GM23248 (cell line): ENCODE data around the gene TOMM7. TPM values are rescaled to one million over a fixed set of nuclear protein-coding genes. Genes with fewer than 3 reads are reported as not detected.

Experiments used
- DNase-seq: peaks from one replicate; pipeline ENCODE4 v3.0.0-alpha.2; 2015
- H2AFZ ChIP-seq: fragments of 200-600 bp; sonication (generic); 2 replicates; pipeline ENCODE4 v1.6.1; 2016; ENCODE audit warnings: antibody characterized with exemption
- H3F3A ChIP-seq: fragments of 200-600 bp; sonication (generic); 2 replicates; pipeline ENCODE4 v1.6.1; 2016; ENCODE audit warnings: mild to moderate bottlenecking, antibody characterized with exemption, mixed run types; ENCODE audit not compliant: insufficient read depth
- H3K27ac ChIP-seq: fragments of 200-600 bp; sonication (generic); 2 replicates; pipeline ENCODE4 v1.5.1; 2016; ENCODE audit warnings: mild to moderate bottlenecking
- H3K27me3 ChIP-seq: fragments of 200-600 bp; sonication (generic); replicated peaks from 2 replicates; pipeline ENCODE4 v1.6.1; 2016; ENCODE audit warnings: mild to moderate bottlenecking; ENCODE audit not compliant: insufficient read depth
- H3K36me3 ChIP-seq: fragments of 200-600 bp; sonication (generic); 2 replicates; pipeline ENCODE4 v1.6.1; 2016; ENCODE audit warnings: low read depth, mild to moderate bottlenecking
- H3K4me1 ChIP-seq: fragments of 200-600 bp; sonication (generic); 2 replicates; pipeline ENCODE4 v1.6.1; 2016; ENCODE audit warnings: mild to moderate bottlenecking; ENCODE audit not compliant: insufficient read depth
- H3K4me2 ChIP-seq: fragments of 200-600 bp; sonication (generic); one replicate; pipeline ENCODE4 v1.6.1; 2016; ENCODE audit warnings: mild to moderate bottlenecking; ENCODE audit not compliant: unreplicated experiment
- H3K4me3 ChIP-seq: fragments of 200-600 bp; sonication (generic); 2 replicates; pipeline ENCODE4 v1.5.1; 2016; ENCODE audit warnings: mild to moderate bottlenecking
- H3K79me2 ChIP-seq: fragments of 200-600 bp; sonication (generic); 2 replicates; pipeline ENCODE4 v1.6.1; 2016; ENCODE audit warnings: mild to moderate bottlenecking; ENCODE audit not compliant: insufficient read depth
- H3K9ac ChIP-seq: fragments of 200-600 bp; sonication (generic); 2 replicates; pipeline ENCODE4 v1.6.1; 2016; ENCODE audit warnings: mild to moderate bottlenecking
- H3K9me2 ChIP-seq: fragments of 200-600 bp; sonication (generic); 2 replicates; pipeline ENCODE4 v1.6.1; 2016; ENCODE audit warnings: mixed run types, mild to moderate bottlenecking, moderate library complexity; ENCODE audit not compliant: insufficient read depth
- H3K9me3 ChIP-seq: fragments of 200-600 bp; sonication (generic); one replicate; pipeline ENCODE4 v1.6.1; 2017; ENCODE audit warnings: low read depth
- H4K20me1 ChIP-seq: fragments of 200-600 bp; sonication (generic); 2 replicates; pipeline ENCODE4 v1.6.0; 2016; ENCODE audit not compliant: insufficient read depth
- EZH2 ChIP-seq: fragments of 200-600 bp; sonication (generic); IDR thresholded peaks from 2 replicates; pipeline ENCODE4 v1.6.1; 2018; ENCODE audit warnings: antibody characterized with exemption, mild to moderate bottlenecking; ENCODE audit not compliant: insufficient read depth, poor library complexity, severe bottlenecking
- EZH2phosphoT487 ChIP-seq: fragments of 200-600 bp; sonication (generic); IDR thresholded peaks from 2 replicates; pipeline ENCODE4 v1.6.1; 2018; ENCODE audit warnings: antibody characterized with exemption, moderate library complexity, mild to moderate bottlenecking, low read depth; ENCODE audit not compliant: insufficient read depth
- WGBS, 2 experiments: methylation state at CpG; one replicate each; pipeline ENCODE4 v1.1.6; 2015 to 2017; ENCODE audit warnings: low lambda C conversion rate in 2 of 2, low coverage in 1 of 2; ENCODE audit errors: missing lambda C conversion rate in 2 of 2; 5-methylcytosine and 5-hydroxymethylcytosine counted together
- in situ Hi-C: fragments of 300-500 bp; cut with MboI; formaldehyde crosslinking; loops from 2 replicates; pipeline ENCODE4 v1.15.0; 2020
- polyA plus RNA-seq: library from polyadenylated mRNA; unstranded; fragments of >200 nt; fragmentation: Nextera tagmentation; extraction: Ambion mirVana; gene quantifications from 2 replicates; pipeline ENCODE4 v1.2.1, GENCODE V29; 2016
- total RNA-seq: library from RNA; depleted of rRNA; stranded (reverse); fragments of >200 nt; shearing (Covaris generic); gene quantifications from 2 replicates; pipeline ENCODE4 v1.2.3, GENCODE V29; 2014

The TOMM7 gene
- total and polyA plus RNA-seq, 2 experiments from 2014 or later, result 132 to 408 TPM

GRCh38 chr7:22860337-22860736, 37.7 kb upstream of the TOMM7 start:
- no peak overlapping the region for H2AFZ ChIP-seq
- TF ChIP-seq EZH2phosphoT487 (no peak), EZH2 (no peak)
- no peaks in the 10 kb centered on the region for H4K20me1 ChIP-seq
- H3K4me2 ChIP-seq, result peak overlapping the region; percentile 63
- peak overlapping the region; percentile 72 for H3K9ac ChIP-seq
- H3K4me3 ChIP-seq, result no peak overlapping the region
- no peaks in the 10 kb centered on the region for H3K27me3 ChIP-seq
- peaks cover 81% of the 10 kb centered on the region for H3F3A ChIP-seq
- H3K27ac ChIP-seq, result peak overlapping the region; percentile 98
- no peaks in the 10 kb centered on the region for H3K9me3 ChIP-seq
- in situ Hi-C loops, result no loop called here
- peaks cover 15% of the 10 kb centered on the region for H3K79me2 ChIP-seq
- peaks cover 26% of the 10 kb centered on the region for H3K36me3 ChIP-seq
- H3K4me1 ChIP-seq, result peaks cover 61% of the 10 kb centered on the region
- WGBS, 2 experiments, result 51 to 52% methylated on average over 2 of the region's 2 CpGs
- DNase-seq, result no peak
- no peaks in the 10 kb centered on the region for H3K9me2 ChIP-seq

GRCh38 chr7:22859641-22860290, 37.1 kb upstream of the TOMM7 start:
- Histone ChIP-seq H3K9me3 (no peaks in the 10 kb centered on the region), H2AFZ (no peak overlapping the region), H3K9ac (peak overlapping the region; percentile 72), H3K79me2 (peaks cover 21% of the 10 kb centered on the region), H3K27me3 (no peaks in the 10 kb centered on the region), H3K4me1 (peaks cover 56% of the 10 kb centered on the region), H3K4me3 (no peak overlapping the region; the same call in 1 of the 2 replicates), H3K9me2 (no peaks in the 10 kb centered on the region), H3F3A (peaks cover 82% of the 10 kb centered on the region), H3K27ac (peak overlapping the region; percentile 98), H3K36me3 (peaks cover 26% of the 10 kb centered on the region), H4K20me1 (no peaks in the 10 kb centered on the region), H3K4me2 (peak overlapping the region; percentile 63)
- WGBS, 2 experiments, result 37 to 39% methylated on average over 4 of the region's 4 CpGs
- DNase-seq, result peak; percentile 61
- TF ChIP-seq EZH2phosphoT487 (no peak), EZH2 (no peak)
- in situ Hi-C loops, result no loop called here

DNA sequence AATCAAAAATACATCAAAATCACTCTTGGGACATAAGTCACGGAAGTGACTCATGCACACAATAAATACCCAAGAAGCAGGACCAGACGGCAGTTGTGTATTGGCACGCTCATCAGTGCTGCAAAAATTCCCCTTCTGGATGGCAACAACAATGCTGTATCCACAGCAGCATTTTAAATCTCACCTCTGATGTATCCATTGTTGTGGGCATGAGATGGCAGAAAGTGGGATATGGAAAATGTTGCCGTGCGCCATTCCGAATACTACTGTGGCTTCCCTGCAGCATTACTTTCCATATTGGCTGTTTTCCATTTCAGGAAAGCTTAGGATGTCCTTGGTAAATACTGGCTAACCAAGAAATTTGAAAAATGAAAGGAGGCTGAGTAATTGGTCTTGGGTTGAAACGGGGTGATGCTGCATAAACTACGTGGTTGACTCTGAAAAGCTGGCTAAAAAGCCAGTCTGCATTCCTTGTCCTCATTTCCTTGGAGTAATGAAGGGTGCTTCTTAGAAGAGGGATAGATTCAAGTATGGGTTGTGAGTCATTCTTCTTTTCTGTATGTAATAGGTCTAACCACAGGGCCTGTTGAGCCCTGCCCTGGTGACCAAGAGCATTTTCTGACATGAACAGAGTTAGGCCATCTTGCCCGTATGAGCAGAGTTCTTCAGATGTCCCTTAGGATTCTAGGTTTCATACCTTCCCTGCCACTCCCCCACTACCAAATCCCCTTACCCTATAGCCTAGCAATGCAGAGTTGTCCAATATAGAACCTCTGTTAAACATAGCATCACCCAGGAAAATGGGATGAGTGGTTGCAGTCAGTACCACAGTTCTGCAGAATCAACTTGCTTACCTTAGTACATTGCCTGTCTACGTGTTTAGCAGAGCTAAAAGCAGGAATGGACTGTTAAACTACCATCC, 36.3 kb upstream of the TOMM7 start:
- Histone ChIP-seq H3K27ac (peak overlapping the region; percentile 98), H3F3A (peaks cover 78% of the 10 kb centered on the region), H3K79me2 (peaks cover 21% of the 10 kb centered on the region), H3K9me2 (no peaks in the 10 kb centered on the region), H2AFZ (no peak overlapping the region), H3K36me3 (peaks cover 26% of the 10 kb centered on the region), H3K9me3 (no peaks in the 10 kb centered on the region), H3K4me2 (peak overlapping the region; percentile 63), H3K9ac (peak overlapping the region; percentile 72), H3K27me3 (no peaks in the 10 kb centered on the region), H3K4me1 (peaks cover 48% of the 10 kb centered on the region), H3K4me3 (peak overlapping the region; percentile 13), H4K20me1 (no peaks in the 10 kb centered on the region)
- no peak for TF ChIP-seq EZH2
- no peak for TF ChIP-seq EZH2phosphoT487
- DNase-seq, result peak; percentile 98
- WGBS, 2 experiments, result 18 to 19% methylated on average over 10 of the region's 10 CpGs
- in situ Hi-C loops, result no loop called here

- no peaks in the 10 kb centered on the region for H4K20me1 ChIP-seq
- peaks cover 46% of the 10 kb centered on the region for H3K4me1 ChIP-seq
- WGBS, 2 experiments, result 36 to 45% methylated on average over 1 of the region's 1 CpG
- H3K27me3 ChIP-seq, result no peaks in the 10 kb centered on the region
- H3K4me2 ChIP-seq, result peak overlapping the region; percentile 42
- no peaks in the 10 kb centered on the region for H3K9me3 ChIP-seq
- TF ChIP-seq EZH2, result no peak
- TF ChIP-seq EZH2phosphoT487, result no peak
- peaks cover 21% of the 10 kb centered on the region for H3K79me2 ChIP-seq
- no peak overlapping the region for H2AFZ ChIP-seq
- peak overlapping the region; percentile 5 for H3K4me3 ChIP-seq
- H3K36me3 ChIP-seq, result peaks cover 26% of the 10 kb centered on the region
- no peak for DNase-seq
- in situ Hi-C loops, result no loop called here
- H3F3A ChIP-seq, result peaks cover 75% of the 10 kb centered on the region
- H3K27ac ChIP-seq, result peak overlapping the region; percentile 98
- no peaks in the 10 kb centered on the region for H3K9me2 ChIP-seq
- H3K9ac ChIP-seq, result peak overlapping the region; percentile 72
Observed at GRCh38 chr7:22858274-22858639, 35.6 kb upstream of the TOMM7 start.
